Transverse colon (tissue), 4 donors: ENCODE data around the gene KDM1B. TPM values are rescaled to one million over a fixed set of nuclear protein-coding genes. Genes with fewer than 3 reads are reported as not detected.

Experiments used
- DNase-seq: peaks from one replicate; pipeline ENCODE4 v3.0.0-alpha.2; 2019
- H3K27ac ChIP-seq, 4 donors: fragments of 200-600 bp; sonication (generic); 2 replicates each; pipeline ENCODE4 v1.5.1; 2016 to 2018; ENCODE audit warnings: inconsistent platforms in 4 of 4
- H3K27me3 ChIP-seq: fragments of 200-600 bp; sonication (generic); 2 replicates; pipeline ENCODE4 v1.5.1; 2017; ENCODE audit warnings: inconsistent platforms
- H3K36me3 ChIP-seq, 4 donors: fragments of 200-600 bp; sonication (generic); 2 replicates each; pipeline ENCODE4 v1.5.1; 2017 to 2019; ENCODE audit warnings: inconsistent platforms in 4 of 4
- H3K4me1 ChIP-seq, 4 donors: fragments of 200-600 bp; sonication (generic); 2 replicates each; pipeline ENCODE4 v1.5.1; 2017 to 2020; ENCODE audit warnings: inconsistent platforms in 4 of 4
- H3K4me3 ChIP-seq, 4 donors: fragments of 200-600 bp; sonication (generic); 1 replicate in 1 of 4; 2 replicates in 3 of 4; pipeline versions ENCODE4 v1.5.1 to v1.6.1; 2017 to 2019; ENCODE audit warnings: inconsistent platforms in 4 of 4
- H3K9me3 ChIP-seq, 2 donors: fragments of 200-600 bp; sonication (generic); 2 replicates each; pipeline ENCODE4 v1.5.1; 2017 to 2019; ENCODE audit warnings: inconsistent platforms in 2 of 2
- EP300 ChIP-seq: sonication (generic); formaldehyde crosslinking; IDR thresholded peaks from one replicate; pipeline ENCODE4 v1.6.1; 2017; ENCODE audit warnings: antibody characterized with exemption, low read depth
- POLR2A ChIP-seq: fragments of 450-650 bp; IDR thresholded peaks from one replicate; pipeline ENCODE4 v1.6.1; 2016; ENCODE audit warnings: antibody characterized with exemption, mild to moderate bottlenecking, moderate library complexity
- POLR2AphosphoS5 ChIP-seq, 3 donors: sonication (generic); formaldehyde crosslinking; IDR thresholded peaks; one replicate each; pipeline ENCODE4 v1.6.1; 2016; ENCODE audit warnings: antibody characterized with exemption in 3 of 3
- WGBS, 2 donors: methylation state at CpG; one replicate each; pipeline ENCODE4 v1.1.5; 2018; ENCODE audit warnings: low coverage in 1 of 2; 5-methylcytosine and 5-hydroxymethylcytosine counted together
- in situ Hi-C, 4 donors: fragments of 200-750 bp; cut with MboI; loops; one replicate each; pipeline versions ENCODE4 v1.15.0 to v1.15.1; 2017; ENCODE audit warnings: low sequenced_read_pairs in 3 of 4, low pct_ligation_motif_present in 1 of 4, low pct_unique_long_range_greater_than_20kb in 1 of 4
- intact Hi-C: fragments of 100-400 bp; cut with DNase I; formaldehyde crosslinking; loops from one replicate; pipeline ENCODE4 v1.15.1; 2023; ENCODE audit warnings: low total_unique reads
- total RNA-seq, 4 donors: library from RNA; depleted of rRNA; stranded (reverse); fragments of >200 nt; gene quantifications; one replicate each; pipeline ENCODE4 v1.1.0, GENCODE V29; 2016
- TF ChIP-seq, protein P1 (sequence below), 5 experiments: fragments of 200-600 bp in 3 of 5; fragments of 450-650 bp in 2 of 5; sonication (generic) in 3 of 5; IDR thresholded peaks; 1 replicate in 2 of 5; 2 replicates in 3 of 5; pipeline ENCODE4 v1.5.1; 2016 to 2017; ENCODE audit warnings: antibody characterized with exemption in 5 of 5, inconsistent platforms in 3 of 5, mild to moderate bottlenecking in 2 of 5, moderate library complexity in 1 of 5

Gene KDM1B
- total RNA-seq, 4 donors from 2014 or later, result 18.9 to 70.7 (median 40.0) TPM

DNA sequence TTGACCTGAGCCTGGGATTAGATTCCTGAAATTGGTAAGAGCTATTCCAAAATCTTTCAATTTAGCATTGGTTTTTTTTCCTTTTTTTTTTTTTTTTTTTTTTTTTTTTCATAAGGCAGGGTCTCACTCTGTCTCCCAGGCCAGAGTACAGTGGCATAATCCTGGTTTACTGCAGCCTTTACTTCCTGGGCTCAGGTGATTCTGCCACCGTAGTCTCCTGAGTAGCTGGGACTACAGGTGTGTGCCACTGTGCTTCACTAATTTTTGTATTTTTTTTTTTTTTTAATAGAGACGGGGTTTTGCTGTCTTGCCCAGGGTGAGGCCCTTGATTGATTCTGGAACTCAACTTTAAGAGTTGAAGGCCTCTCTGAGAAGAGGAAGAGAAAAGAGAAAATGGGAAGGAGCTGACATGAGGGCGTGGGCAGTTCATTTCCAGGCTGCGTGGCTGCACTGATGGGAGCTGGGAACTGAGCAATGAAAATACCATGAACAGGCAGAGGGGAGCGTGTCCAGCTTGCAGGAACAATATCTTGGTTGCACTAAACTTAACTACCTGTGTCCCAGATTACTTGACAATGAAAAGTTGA is 24.6 kb downstream of the KDM1B start:
- TF ChIP-seq POLR2A (no peak), POLR2AphosphoS5 (IDR thresholded peaks at IDR 0.05) (no peak), EP300 (no peak)
- TF ChIP-seq, protein P1, sequence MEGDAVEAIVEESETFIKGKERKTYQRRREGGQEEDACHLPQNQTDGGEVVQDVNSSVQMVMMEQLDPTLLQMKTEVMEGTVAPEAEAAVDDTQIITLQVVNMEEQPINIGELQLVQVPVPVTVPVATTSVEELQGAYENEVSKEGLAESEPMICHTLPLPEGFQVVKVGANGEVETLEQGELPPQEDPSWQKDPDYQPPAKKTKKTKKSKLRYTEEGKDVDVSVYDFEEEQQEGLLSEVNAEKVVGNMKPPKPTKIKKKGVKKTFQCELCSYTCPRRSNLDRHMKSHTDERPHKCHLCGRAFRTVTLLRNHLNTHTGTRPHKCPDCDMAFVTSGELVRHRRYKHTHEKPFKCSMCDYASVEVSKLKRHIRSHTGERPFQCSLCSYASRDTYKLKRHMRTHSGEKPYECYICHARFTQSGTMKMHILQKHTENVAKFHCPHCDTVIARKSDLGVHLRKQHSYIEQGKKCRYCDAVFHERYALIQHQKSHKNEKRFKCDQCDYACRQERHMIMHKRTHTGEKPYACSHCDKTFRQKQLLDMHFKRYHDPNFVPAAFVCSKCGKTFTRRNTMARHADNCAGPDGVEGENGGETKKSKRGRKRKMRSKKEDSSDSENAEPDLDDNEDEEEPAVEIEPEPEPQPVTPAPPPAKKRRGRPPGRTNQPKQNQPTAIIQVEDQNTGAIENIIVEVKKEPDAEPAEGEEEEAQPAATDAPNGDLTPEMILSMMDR (IDR thresholded peaks at IDR 0.05), result no peak
- Histone ChIP-seq H3K27ac (peak overlapping the region; percentile 52 to 72 (median 68)), H3K4me3 (no peak overlapping the region), H3K4me1 (peaks cover 0 to 20% (median 0%) of the 10 kb centered on the region in 4 donors), H3K27me3 (no peaks in the 10 kb centered on the region), H3K36me3 (peaks cover 0 to 2% (median 0%) of the 10 kb centered on the region in 4 donors), H3K9me3 (no peaks in the 10 kb centered on the region)
- peak; percentile 47 for DNase-seq
- in situ Hi-C loops, result no loop called here
- WGBS, 2 donors, result 48 to 89% methylated on average over 3 to 5 of the region's 5 CpGs
- intact Hi-C loops, result no loop called here

DNA sequence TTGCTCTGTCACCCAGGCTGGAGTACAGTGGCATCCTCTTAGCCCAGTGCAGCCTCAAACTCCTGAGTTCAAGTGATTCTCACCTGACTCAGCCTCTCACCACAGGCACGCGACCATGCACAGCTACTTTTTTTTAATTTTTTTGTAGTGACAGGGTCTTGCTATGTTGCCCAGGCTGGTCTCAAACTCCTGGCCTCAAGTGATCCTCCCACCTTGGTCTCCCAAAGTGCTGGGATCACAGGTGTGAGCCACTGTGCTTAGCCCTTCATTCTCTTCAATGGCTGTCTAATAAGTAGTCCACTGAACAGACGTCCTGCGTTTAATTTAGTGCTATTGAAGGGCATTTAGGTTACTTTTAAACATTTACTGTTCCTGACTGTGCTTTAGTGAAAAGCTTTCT is 27.3 kb downstream of the KDM1B start:
- in situ Hi-C loops, result no loop called here
- H3K4me1 ChIP-seq, result peaks cover 0 to 27% (median 3%) of the 10 kb centered on the region in 4 donors
- H3K27ac ChIP-seq, result no peak overlapping the region
- no peak for DNase-seq
- H3K27me3 ChIP-seq, result no peaks in the 10 kb centered on the region
- no peak overlapping the region for H3K4me3 ChIP-seq
- WGBS, 2 donors, result 65 to 81% methylated on average over 2 to 4 of the region's 4 CpGs
- intact Hi-C loops, result no loop called here
- TF ChIP-seq EP300 (no peak), POLR2A (no peak), POLR2AphosphoS5 (IDR thresholded peaks at IDR 0.05) (no peak)
- TF ChIP-seq, protein P1 (IDR thresholded peaks at IDR 0.05), result no peak
- no peaks in the 10 kb centered on the region for H3K36me3 ChIP-seq
- no peaks in the 10 kb centered on the region for H3K9me3 ChIP-seq

DNA sequence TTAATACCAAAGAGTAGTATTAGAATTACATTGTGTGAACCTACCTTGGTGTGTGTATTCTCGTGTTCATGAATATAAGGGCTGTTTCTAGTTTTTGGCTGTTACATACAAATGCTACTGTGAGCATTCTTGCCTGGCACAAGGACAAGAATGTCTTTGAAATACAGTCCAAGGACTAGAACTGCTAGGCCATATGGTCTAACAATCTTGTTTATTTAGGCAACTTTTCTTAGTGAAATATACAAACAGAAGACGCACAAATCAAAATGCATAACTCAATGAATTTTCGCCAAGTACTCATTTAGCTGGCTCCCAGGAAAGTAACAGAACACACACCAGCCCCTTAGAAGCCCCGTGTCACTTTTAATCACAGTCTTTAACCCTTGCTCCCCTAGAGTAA is 28.5 kb downstream of the KDM1B start:
- in situ Hi-C loops, result no loop called here
- intact Hi-C loops, result no loop called here
- Histone ChIP-seq H3K4me1 (peaks cover 0 to 22% (median 3%) of the 10 kb centered on the region in 4 donors), H3K27ac (no peak overlapping the region), H3K4me3 (no peak overlapping the region), H3K27me3 (no peaks in the 10 kb centered on the region), H3K36me3 (no peaks in the 10 kb centered on the region), H3K9me3 (no peaks in the 10 kb centered on the region)
- no peak for DNase-seq
- no peak for TF ChIP-seq EP300
- TF ChIP-seq POLR2A, result no peak
- TF ChIP-seq, protein P1 (IDR thresholded peaks at IDR 0.05), result no peak
- no peak for TF ChIP-seq POLR2AphosphoS5 (IDR thresholded peaks at IDR 0.05)
- WGBS, 2 donors, result 67 to 81% methylated on average over 4 of the region's 4 CpGs

DNA sequence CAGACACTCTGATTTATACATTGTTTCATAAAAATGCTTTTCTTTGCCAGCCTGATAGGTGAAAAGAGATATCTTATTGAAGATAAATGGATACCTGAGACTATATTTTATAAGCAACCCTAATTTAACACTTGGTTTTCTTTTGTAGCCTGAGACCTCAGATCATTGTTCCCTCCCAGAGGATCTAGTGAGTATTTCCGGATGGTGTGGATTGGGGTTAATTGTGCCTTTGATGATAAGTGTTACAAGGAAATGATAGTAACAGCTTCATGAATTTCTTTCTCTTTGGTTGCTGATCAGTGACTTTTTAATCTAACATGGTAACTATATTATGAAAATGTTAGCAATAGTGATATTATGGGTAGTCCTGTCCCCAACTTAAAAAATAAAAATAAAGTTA is 30.4 kb downstream of the KDM1B start:
- intact Hi-C loops, result no loop called here

More for the DNA sequence above, 30.4 kb downstream of the KDM1B start:
- H3K27me3 ChIP-seq, result no peaks in the 10 kb centered on the region
- no peak for TF ChIP-seq EP300
- no peak for TF ChIP-seq POLR2A
- no peak for TF ChIP-seq POLR2AphosphoS5 (IDR thresholded peaks at IDR 0.05)
- TF ChIP-seq, protein P1 (IDR thresholded peaks at IDR 0.05), result no peak
- peak overlapping the region in 3 of 4 donors; percentile 6 to 30 (median 26) for H3K27ac ChIP-seq
- WGBS, 2 donors, result 46% methylated on average over 1 of the region's 1 CpG; no CpG with 5 or more reads in 1 of the 2 donors
- no peaks in the 10 kb centered on the region for H3K9me3 ChIP-seq
- no peak for DNase-seq
- H3K4me3 ChIP-seq, result no peak overlapping the region
- in situ Hi-C loops, result no loop called here
- H3K36me3 ChIP-seq, result no peaks in the 10 kb centered on the region
- peaks cover 0 to 9% (median 3%) of the 10 kb centered on the region in 4 donors for H3K4me1 ChIP-seq
